ENCODE measurements around the gene GRIN1.
A peak's percentile ranks its signal among the peaks of the same experiment; 100 is the strongest.

GRIN1 gene

GRCh38 chr9:137198051-137198901 is 59.3 kb downstream of the GRIN1 start:
- peak overlapping the region; percentile 57 for H3K4me3 ChIP-seq (ENCODE audit: low read depth, low read length)
- TF ChIP-seq, protein P1, sequence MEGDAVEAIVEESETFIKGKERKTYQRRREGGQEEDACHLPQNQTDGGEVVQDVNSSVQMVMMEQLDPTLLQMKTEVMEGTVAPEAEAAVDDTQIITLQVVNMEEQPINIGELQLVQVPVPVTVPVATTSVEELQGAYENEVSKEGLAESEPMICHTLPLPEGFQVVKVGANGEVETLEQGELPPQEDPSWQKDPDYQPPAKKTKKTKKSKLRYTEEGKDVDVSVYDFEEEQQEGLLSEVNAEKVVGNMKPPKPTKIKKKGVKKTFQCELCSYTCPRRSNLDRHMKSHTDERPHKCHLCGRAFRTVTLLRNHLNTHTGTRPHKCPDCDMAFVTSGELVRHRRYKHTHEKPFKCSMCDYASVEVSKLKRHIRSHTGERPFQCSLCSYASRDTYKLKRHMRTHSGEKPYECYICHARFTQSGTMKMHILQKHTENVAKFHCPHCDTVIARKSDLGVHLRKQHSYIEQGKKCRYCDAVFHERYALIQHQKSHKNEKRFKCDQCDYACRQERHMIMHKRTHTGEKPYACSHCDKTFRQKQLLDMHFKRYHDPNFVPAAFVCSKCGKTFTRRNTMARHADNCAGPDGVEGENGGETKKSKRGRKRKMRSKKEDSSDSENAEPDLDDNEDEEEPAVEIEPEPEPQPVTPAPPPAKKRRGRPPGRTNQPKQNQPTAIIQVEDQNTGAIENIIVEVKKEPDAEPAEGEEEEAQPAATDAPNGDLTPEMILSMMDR (IDR thresholded peaks at IDR 0.05; ENCODE audit: insufficient read depth, low read length, missing control alignments) = no peak
- POLR2A ChIA-PET = interaction anchor here (1.5 kb wide), 1 partner anchor 10 kb away, joined by 5 read pairs; the partner anchor contains the start of genes ANAPC2 and SSNA1
- DNase-seq (ENCODE audit: low read depth, low spot score) = no peak
- CTCF ChIA-PET = interaction anchor here (1.8 to 2.5 kb wide), 2 partner anchors 9 to 39 kb away, joined by 7 to 15 read pairs; partner anchors contain the start of genes ANAPC2 and SSNA1

GRCh38 chr9:137198902-137199283 is 59.9 kb downstream of the GRIN1 start:
- TF ChIP-seq, protein P1 (IDR thresholded peaks at IDR 0.05; ENCODE audit: insufficient read depth, low read length, missing control alignments) = no peak
- ChIA-PET POLR2A (interaction anchor here (0.5 to 1.5 kb wide), 2 partner anchors 10 to 25 kb away, joined by 3 to 5 read pairs; partner anchors contain the start of genes ANAPC2 and SSNA1), CTCF (interaction anchor here (1.0 to 2.5 kb wide), 3 partner anchors 10 to 38 kb away, joined by 6 to 15 read pairs (median 7); partner anchors contain the start of genes ANAPC2 and SSNA1)
- peak overlapping the region; percentile 57 for H3K4me3 ChIP-seq (ENCODE audit: low read depth, low read length)
- DNase-seq (ENCODE audit: low read depth, low spot score) = no peak

DNA sequence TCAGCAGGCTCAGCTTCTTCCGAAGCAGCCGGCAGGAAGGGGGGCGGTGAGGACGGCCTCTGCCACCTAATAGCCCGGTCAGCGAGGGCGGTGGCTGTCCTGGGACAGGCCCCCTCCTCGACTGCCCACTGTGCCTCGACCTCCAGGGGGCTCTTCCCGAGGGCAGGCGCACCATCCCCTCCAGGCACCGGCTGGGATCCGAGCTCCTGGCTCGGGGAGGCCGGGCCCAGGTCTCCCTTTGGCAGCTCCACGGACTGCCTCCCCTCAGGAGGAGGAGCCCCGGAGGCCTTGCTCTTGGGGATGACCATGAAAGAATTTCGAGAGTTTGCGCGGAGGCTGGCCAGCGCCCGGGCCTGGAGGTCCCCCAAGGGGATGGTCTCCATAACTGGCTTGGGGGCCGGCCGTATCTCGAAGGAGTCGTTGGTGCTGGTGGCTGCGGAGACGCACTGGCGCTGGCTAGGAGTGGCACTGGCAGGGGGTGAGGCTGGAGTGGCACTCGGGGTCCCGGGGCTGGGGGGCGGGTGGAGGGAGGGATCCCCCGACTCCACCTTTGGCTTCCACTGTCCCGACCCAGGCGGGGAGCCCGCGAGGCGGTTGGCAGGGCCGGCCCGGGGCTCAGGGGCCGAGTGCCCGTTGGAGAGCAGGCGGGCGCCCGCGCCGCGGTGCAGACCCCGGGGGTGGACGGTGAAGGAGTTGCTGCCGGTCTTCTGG is 60.6 kb downstream of the GRIN1 start:
- peak overlapping the region; percentile 57 for H3K4me3 ChIP-seq (ENCODE audit: low read depth, low read length)
- DNase-seq (ENCODE audit: low read depth, low spot score) = no peak
- TF ChIP-seq, protein P1 (IDR thresholded peaks at IDR 0.05; ENCODE audit: insufficient read depth, low read length, missing control alignments) = no peak
- POLR2A ChIA-PET = interaction anchor here (0.5 to 1.5 kb wide), 2 partner anchors 11 to 24 kb away, joined by 3 to 5 read pairs; partner anchors contain the start of genes ANAPC2 and SSNA1
- CTCF ChIA-PET = interaction anchor here (1.0 to 1.8 kb wide), 2 partner anchors 23 to 37 kb away, joined by 6 to 7 read pairs; no protein-coding TSS in a partner anchor

- ChIA-PET CTCF (interaction anchor here (0.9 to 1.4 kb wide), 7 partner anchors 8 to 171 kb away, joined by 3 to 7 read pairs (median 4); partner anchors contain the start of gene RNF208), POLR2A (interaction anchor here (0.6 to 1.7 kb wide), 10 partner anchors 9 to 71 kb away, joined by 3 to 12 read pairs (median 3); partner anchors contain the start of genes ANAPC2 and TUBB4B)
Measured at GRCh38 chr9:137200311-137201204, 61.6 kb downstream of the GRIN1 start, which contains the start of gene TPRN. TPRN (minus strand) TSS chr9:137200741; CDS start chr9:137200711, 30 bp downstream.

More at GRCh38 chr9:137200311-137201204, 61.6 kb downstream of the GRIN1 start, which contains the start of gene TPRN:
- DNase-seq (ENCODE audit: low read depth, low spot score) = peak; percentile 89
- peak within 1 kb of the TSS; percentile 79 for H3K4me3 ChIP-seq (ENCODE audit: low read depth, low read length)
- TF ChIP-seq, protein P1 (IDR thresholded peaks at IDR 0.05; ENCODE audit: insufficient read depth, low read length, missing control alignments) = no peak

Measured in AG04449 (cell line).